IMR-90 (cell line): ENCODE results near the gene PPP1R37. TPM values are rescaled to one million over a fixed set of nuclear protein-coding genes. Genes with fewer than 3 reads are reported as not detected.

Experiments
- ATAC-seq: fragments of 200-7000 bp; cut with Tn5 transposase; 2 replicates; pipeline ENCODE4 v1.9.1; 2020; ENCODE audit warnings: low read depth, mild to moderate bottlenecking, moderate library complexity
- BruUV-seq: library from RNA; stranded (reverse); fragments of 400-500 nt; replicated peaks from 2 replicates; lab custom pipeline; 2021; lab: Mats Ljungman, UMichigan
- CTCF ChIA-PET: fragments of 300-600 bp; formaldehyde crosslinking; extraction: SDS; loops from one replicate; lab custom pipeline; 2021; ENCODE audit warnings: antibody characterized with exemption; lab: Yijun Ruan, JAX
- POLR2A ChIA-PET: fragments of 300-600 bp; sonication (Branson Sonifier 250); formaldehyde crosslinking; loops from one replicate; lab custom pipeline; 2022; ENCODE audit warnings: antibody characterized with exemption; ENCODE audit not compliant: unreplicated experiment; lab: Charles Lee
- DNase-seq: peaks from one replicate; pipeline ENCODE4 v3.0.0; 2013
- H2AFZ ChIP-seq: replicated peaks from 2 replicates; pipeline ENCODE3; 2013; ENCODE audit warnings: low read length, mild to moderate bottlenecking; ENCODE audit not compliant: poor library complexity
- H2AK5ac ChIP-seq: 2 replicates; pipeline ENCODE4 v1.6.1; 2013; ENCODE audit warnings: low read depth, low read length, inconsistent platforms
- H2AK9ac ChIP-seq: replicated peaks from 2 replicates; pipeline ENCODE3; 2013; ENCODE audit warnings: mild to moderate bottlenecking, low read depth, low read length, moderate library complexity; ENCODE audit not compliant: poor library complexity
- H2BK120ac ChIP-seq: 2 replicates; pipeline ENCODE4 v1.6.1; 2013; ENCODE audit warnings: low read depth, low read length, inconsistent platforms
- H2BK15ac ChIP-seq: 3 replicates; pipeline ENCODE4 v1.6.1; 2013; ENCODE audit warnings: low read depth, low read length, inconsistent platforms
- H2BK20ac ChIP-seq: 2 replicates; pipeline ENCODE4 v1.6.1; 2013; ENCODE audit warnings: low read depth, mild to moderate bottlenecking, inconsistent platforms, low read length, moderate library complexity
- H2BK5ac ChIP-seq: 2 replicates; pipeline ENCODE4 v1.6.1; 2013; ENCODE audit warnings: mild to moderate bottlenecking, low read depth, low read length, inconsistent platforms; ENCODE audit not compliant: poor library complexity, severe bottlenecking
- H3K14ac ChIP-seq: replicated peaks from 2 replicates; pipeline ENCODE4 v1.6.1; 2013; ENCODE audit warnings: low read depth, low read length, inconsistent platforms
- H3K18ac ChIP-seq: 2 replicates; pipeline ENCODE4 v1.6.1; 2013; ENCODE audit warnings: low read depth, low read length, control low read depth
- H3K23ac ChIP-seq: 2 replicates; pipeline ENCODE4 v1.6.1; 2013; ENCODE audit warnings: low read depth, low read length, inconsistent platforms
- H3K27ac ChIP-seq: 2 replicates; pipeline ENCODE4 v1.5.1; 2013; ENCODE audit warnings: mild to moderate bottlenecking, control low read depth, low read length; ENCODE audit not compliant: insufficient read depth
- H3K27me3 ChIP-seq: 2 replicates; pipeline ENCODE4 v1.6.1; 2013; ENCODE audit warnings: low read length; ENCODE audit not compliant: control insufficient read depth, insufficient read depth
- H3K36me3 ChIP-seq: 2 replicates; pipeline ENCODE4 v1.6.1; 2013; ENCODE audit warnings: low read length, mixed read lengths; ENCODE audit not compliant: control insufficient read depth, insufficient read depth
- H3K4ac ChIP-seq: 2 replicates; pipeline ENCODE4 v1.6.1; 2013; ENCODE audit warnings: low read depth, low read length, inconsistent platforms
- H3K4me1 ChIP-seq: 2 replicates; pipeline ENCODE4 v1.6.1; 2013; ENCODE audit warnings: low read length, mixed read lengths; ENCODE audit not compliant: control insufficient read depth, insufficient read depth
- H3K4me2 ChIP-seq: 2 replicates; pipeline ENCODE4 v1.6.1; 2013; ENCODE audit warnings: low read depth, mild to moderate bottlenecking, control low read depth, low read length, moderate library complexity
- H3K4me3 ChIP-seq: 2 replicates; pipeline ENCODE4 v1.5.1; 2013; ENCODE audit warnings: low read depth, mild to moderate bottlenecking, control low read depth, low read length, moderate library complexity; ENCODE audit not compliant: insufficient read depth
- H3K56ac ChIP-seq: 2 replicates; pipeline ENCODE4 v1.6.1; 2013; ENCODE audit warnings: low read length, inconsistent platforms; ENCODE audit not compliant: insufficient read depth; ENCODE audit errors: extremely low read depth
- H3K79me1 ChIP-seq, 2 experiments: 2 replicates each; pipeline ENCODE4 v1.6.1; 2013; ENCODE audit warnings: low read length in 2 of 2, inconsistent platforms in 1 of 2, low read depth in 1 of 2
- H3K9ac ChIP-seq: 2 replicates; pipeline ENCODE4 v1.6.1; 2013; ENCODE audit warnings: low read depth, low read length, control low read depth
- H3K9me1 ChIP-seq: 2 replicates; pipeline ENCODE4 v1.6.1; 2013; ENCODE audit warnings: low read length, inconsistent platforms; ENCODE audit not compliant: insufficient read depth
- H3K9me3 ChIP-seq: 2 replicates; pipeline ENCODE4 v1.6.1; 2013; ENCODE audit warnings: low read length; ENCODE audit not compliant: control insufficient read depth, insufficient read depth
- H4K20me1 ChIP-seq: 2 replicates; pipeline ENCODE4 v1.6.1; 2013; ENCODE audit warnings: low read length, inconsistent platforms; ENCODE audit not compliant: insufficient read depth
- H4K5ac ChIP-seq: 2 replicates; pipeline ENCODE4 v1.6.1; 2013; ENCODE audit warnings: mild to moderate bottlenecking, low read depth, low read length, control low read depth
- H4K8ac ChIP-seq, 2 experiments: 2 replicates each; pipeline ENCODE4 v1.6.1; 2013; ENCODE audit warnings: low read depth in 2 of 2, low read length in 2 of 2, control low read depth in 1 of 2, inconsistent platforms in 1 of 2
- H4K91ac ChIP-seq: 2 replicates; pipeline ENCODE4 v1.6.1; 2013; ENCODE audit warnings: low read depth, low read length, inconsistent platforms; ENCODE audit not compliant: insufficient read depth
- BHLHE40 ChIP-seq: fragments of 150-350 bp; IDR thresholded peaks from 2 replicates; pipeline ENCODE4 v1.6.1; 2016; ENCODE audit warnings: mild to moderate bottlenecking, low read depth, low read length
- CEBPB ChIP-seq: IDR thresholded peaks from 2 replicates; pipeline ENCODE4 v1.6.1; 2012; ENCODE audit warnings: low read depth, low read length, improper control_type of control experiment
- CHD1 ChIP-seq: IDR thresholded peaks from 2 replicates; pipeline ENCODE4 v1.6.1; 2012; ENCODE audit warnings: low read depth, low read length, improper control_type of control experiment
- ELK1 ChIP-seq: fragments of 150-350 bp; IDR thresholded peaks from 2 replicates; pipeline ENCODE4 v1.6.1; 2016; ENCODE audit warnings: low read depth, mild to moderate bottlenecking, low read length, moderate library complexity, borderline replicate concordance
- NFE2L2 ChIP-seq: fragments of 150-350 bp; IDR thresholded peaks from 2 replicates; pipeline ENCODE4 v1.6.1; 2016; ENCODE audit warnings: low read depth, mild to moderate bottlenecking, low read length
- POLR2A ChIP-seq: IDR thresholded peaks from 2 replicates; pipeline ENCODE4 v1.6.1; 2012; ENCODE audit warnings: mild to moderate bottlenecking, low read depth, low read length
- RAD21 ChIP-seq: IDR thresholded peaks from 2 replicates; pipeline ENCODE4 v1.6.1; 2012; ENCODE audit warnings: low read length, improper control_type of control experiment
- RFX5 ChIP-seq: IDR thresholded peaks from 2 replicates; pipeline ENCODE4 v1.8.0; 2012; ENCODE audit warnings: low read depth, mild to moderate bottlenecking, low read length, moderate library complexity
- WGBS, 2 experiments: methylation state at CpG; one replicate each; pipeline versions ENCODE4 v1.1.5 to v1.1.7; 2013; ENCODE audit warnings: missing lambda C conversion rate in 2 of 2; ENCODE audit not compliant: insufficient read length in 1 of 2; ENCODE audit errors: extremely low coverage in 2 of 2; 5-methylcytosine and 5-hydroxymethylcytosine counted together
- dilution Hi-C: fragments of 300-500 bp; cut with HindIII; formaldehyde crosslinking; loops from one replicate; pipeline ENCODE4 v1.14.3; 2018; ENCODE audit warnings: low sequenced_read_pairs; ENCODE audit not compliant: unreplicated experiment
- in situ Hi-C: fragments of 300-500 bp; cut with MboI; formaldehyde crosslinking; loops from 3 replicates; pipeline ENCODE4 v1.14.3; 2019; ENCODE audit warnings: low sequenced_read_pairs, inconsistent platforms, mixed read lengths
- intact Hi-C: fragments of 100-400 bp; cut with micrococcal nuclease; formaldehyde crosslinking; loops from 2 replicates; pipeline ENCODE4 v1.10.0; 2022
- polyA plus RNA-seq, 3 experiments: library from polyadenylated mRNA; depleted of rRNA; stranded (reverse); fragments of >200 nt; gene quantifications; 2 replicates each; pipeline ENCODE4 v1.2.3, GENCODE V29; 2012; ENCODE audit warnings: low replicate concordance in 1 of 3
- total RNA-seq: library from RNA; depleted of rRNA; stranded (reverse); fragments of >200 nt; gene quantifications from 2 replicates; pipeline ENCODE4 v1.2.3, GENCODE V29; 2012

PPP1R37 gene
- total and polyA plus RNA-seq, 2 of the 4 experiments (the other 2 are of a cell fraction), result 13.1 to 18.5 TPM

- no peak overlapping the region for H2BK5ac ChIP-seq
- H3K27ac ChIP-seq, result no peak overlapping the region
- H3K4ac ChIP-seq, result no peak overlapping the region
- ChIA-PET POLR2A (no interaction called here), CTCF (interaction anchor here (1.5 kb wide), 1 partner anchor 8 kb away, joined by 3 read pairs; no protein-coding TSS in a partner anchor)
- BruUV-seq, result no TSS peak
- dilution Hi-C loops (no loop called here), intact Hi-C loops (no loop called here), in situ Hi-C loops (no loop called here)
- DNase-seq (no peak), ATAC-seq (no peak)
- no peak overlapping the region for H2BK20ac ChIP-seq
- TF ChIP-seq NFE2L2 (no peak), POLR2A (no peak), RFX5 (no peak), CEBPB (no peak), BHLHE40 (no peak), CHD1 (no peak), ELK1 (no peak), RAD21 (no peak)
- no peak overlapping the region for H4K8ac ChIP-seq
- no peak overlapping the region for H3K14ac ChIP-seq
- no peak overlapping the region for H3K56ac ChIP-seq
- peaks cover 5% of the 10 kb centered on the region; the same call in 1 of the 2 replicates for H4K20me1 ChIP-seq
- H3K9me1 ChIP-seq, result no peaks in the 10 kb centered on the region
- H3K79me1 ChIP-seq, result peaks cover 4 to 15% of the 10 kb centered on the region in 2 experiments; a peak in 3 of 4 replicates
- no peak overlapping the region for H4K5ac ChIP-seq
- no peak overlapping the region for H2BK120ac ChIP-seq
- H3K4me2 ChIP-seq, result no peak overlapping the region
- peaks cover 67% of the 10 kb centered on the region for H3K36me3 ChIP-seq
- no peak overlapping the region for H2BK15ac ChIP-seq
- no peak overlapping the region for H3K23ac ChIP-seq
- H3K9me3 ChIP-seq, result no peaks in the 10 kb centered on the region
- H3K18ac ChIP-seq, result no peak overlapping the region
- H3K4me1 ChIP-seq, result no peaks in the 10 kb centered on the region
- no peaks in the 10 kb centered on the region for H3K27me3 ChIP-seq
- H4K91ac ChIP-seq, result no peak overlapping the region
- 100% methylated on average over 1 of the region's 10 CpGs; no CpG with 5 or more reads in 1 of the 2 experiments for WGBS, 2 experiments
- H2AFZ ChIP-seq, result no peak overlapping the region
- H3K4me3 ChIP-seq, result no peak overlapping the region
- H2AK9ac ChIP-seq, result no peak overlapping the region
- H2AK5ac ChIP-seq, result no peak overlapping the region
- no peak overlapping the region for H3K9ac ChIP-seq
These were observed 24.9 kb upstream of the PPP1R37 start for GRCh38 chr19:45068041-45068440.
